Bone marrow (tissue), 2 donors: ENCODE data around the gene MRPL43.
"Not testable (repeated sequence)": the region's sequence is repeated elsewhere in the genome, so short reads cannot be mapped to it uniquely, and the experiment has no call there.

ENCODE experiments used
- DNase-seq, 2 donors: peaks; one replicate each; lab custom pipeline; 2025; lab: John Stamatoyannopoulos, UW

Gene MRPL43

DNA sequence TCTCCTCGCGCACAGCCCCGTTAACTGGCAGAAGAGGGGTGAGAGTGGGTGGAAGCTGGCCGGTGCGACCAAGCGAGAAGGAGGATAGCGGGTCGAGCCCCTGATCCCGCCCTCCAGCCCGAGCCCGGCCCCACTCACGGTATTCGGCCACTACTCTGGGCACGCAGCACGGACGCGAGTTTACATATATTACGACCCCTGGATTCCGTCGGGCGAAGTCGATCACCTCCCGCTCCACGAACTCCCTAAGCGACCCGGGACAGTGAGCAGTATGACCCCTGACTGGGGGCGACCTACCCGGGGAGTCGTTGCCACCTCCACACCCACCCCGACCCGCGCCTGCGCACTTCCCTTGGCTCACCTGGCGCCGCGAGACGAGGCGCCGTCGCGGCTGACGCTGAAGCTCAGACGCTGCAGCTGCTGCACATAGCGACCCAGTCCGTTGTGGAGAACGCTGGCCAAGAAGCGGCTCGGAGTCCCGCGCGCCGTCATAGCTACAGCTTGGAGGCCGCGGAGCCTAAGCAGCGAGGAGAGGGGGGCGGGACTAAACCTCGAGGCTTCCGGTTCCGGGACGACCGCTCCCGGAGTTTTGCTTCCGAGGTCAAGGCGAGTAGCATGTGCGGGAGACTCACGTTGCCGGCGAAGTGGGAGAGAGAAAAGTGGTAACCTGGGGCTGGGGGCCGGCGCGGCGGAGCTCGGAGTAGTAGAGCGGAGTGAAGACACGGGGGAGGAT lies at the start of gene MRPL43, which contains the start of gene TWNK:
Gene MRPL43, minus strand, starts transcription at position 546 of the 733 bp plus-strand sequence. Its CDS starts 54 bp downstream, at position 492.
Gene TWNK, plus strand, starts transcription at position 592 of the 733 bp plus-strand sequence. CDS start 668 bp downstream, outside the sequence.
- DNase-seq: peak; percentile 43 to 51

DNA sequence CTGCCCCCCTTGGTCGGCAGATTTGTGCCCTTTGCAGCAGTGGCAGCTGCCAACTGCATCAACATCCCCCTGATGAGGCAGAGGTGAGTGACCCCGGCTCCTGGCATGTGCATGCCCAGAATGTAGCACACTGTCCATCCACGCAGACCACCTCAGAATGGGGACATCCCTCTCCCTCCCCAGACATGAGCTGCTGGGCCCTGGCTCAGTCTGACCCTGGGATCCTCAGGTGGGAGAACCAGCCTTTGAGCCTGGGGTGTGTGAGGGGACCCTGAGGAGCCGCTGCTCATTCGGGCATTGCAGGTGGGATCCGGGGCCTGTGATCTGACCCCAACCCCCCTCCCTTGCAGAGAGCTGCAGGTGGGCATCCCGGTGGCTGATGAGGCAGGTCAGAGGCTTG lies 49.4 kb upstream of the MRPL43 start:
- no peak for DNase-seq

DNA sequence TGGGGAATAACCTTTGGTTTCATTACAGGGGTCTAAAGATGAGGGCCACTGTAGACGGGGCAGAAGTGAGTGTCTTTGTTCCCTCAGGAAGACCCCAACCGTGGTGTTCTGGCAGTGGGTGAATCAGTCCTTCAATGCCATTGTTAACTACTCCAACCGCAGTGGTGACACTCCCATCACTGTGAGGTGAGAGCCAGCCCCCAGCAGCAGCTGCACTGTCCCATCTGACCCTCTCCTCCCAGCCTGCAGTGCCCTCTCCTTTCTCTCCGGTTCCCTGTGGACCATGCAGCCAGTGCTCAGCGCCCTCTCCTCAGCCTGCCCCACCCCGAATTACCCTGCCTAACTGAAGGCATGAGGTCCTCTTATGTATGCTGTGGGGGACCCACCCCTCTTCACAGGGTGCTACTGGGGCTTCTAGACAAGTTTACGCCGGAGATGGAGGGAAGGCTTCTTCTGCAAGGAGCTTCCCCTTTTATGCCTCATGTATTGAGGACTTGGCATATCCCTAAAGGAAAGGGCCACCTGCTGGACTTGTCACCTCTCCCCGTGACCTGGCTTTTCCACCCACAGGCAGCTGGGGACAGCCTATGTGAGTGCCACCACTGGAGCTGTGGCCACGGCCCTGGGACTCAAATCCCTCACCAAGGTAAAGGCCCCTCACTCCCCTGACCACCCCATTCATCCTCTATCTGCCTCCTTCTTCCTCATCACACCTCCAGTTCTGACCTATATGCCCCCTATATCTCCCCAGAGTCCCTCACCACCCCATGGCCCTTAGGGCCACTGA lies 48.8 kb upstream of the MRPL43 start:
- DNase-seq: no peak

DNA sequence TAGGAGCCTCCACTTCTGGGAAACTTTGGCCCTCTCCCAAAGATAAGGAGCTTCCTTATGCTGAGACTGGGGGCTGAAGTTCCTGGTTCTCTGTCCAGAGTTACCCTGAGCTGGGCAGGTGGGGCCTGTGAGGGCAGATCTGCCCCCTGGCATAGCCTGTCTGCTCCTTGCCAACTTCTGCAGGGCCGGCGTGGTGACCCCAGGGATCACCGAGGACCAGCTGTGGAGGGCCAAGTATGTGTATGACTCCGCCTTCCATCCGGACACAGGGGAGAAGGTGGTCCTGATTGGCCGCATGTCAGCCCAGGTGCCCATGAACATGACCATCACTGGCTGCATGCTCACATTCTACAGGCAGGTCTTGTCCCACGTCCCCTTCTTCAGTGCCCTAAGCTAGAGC lies 48.0 kb upstream of the MRPL43 start:
- no peak for DNase-seq

DNA sequence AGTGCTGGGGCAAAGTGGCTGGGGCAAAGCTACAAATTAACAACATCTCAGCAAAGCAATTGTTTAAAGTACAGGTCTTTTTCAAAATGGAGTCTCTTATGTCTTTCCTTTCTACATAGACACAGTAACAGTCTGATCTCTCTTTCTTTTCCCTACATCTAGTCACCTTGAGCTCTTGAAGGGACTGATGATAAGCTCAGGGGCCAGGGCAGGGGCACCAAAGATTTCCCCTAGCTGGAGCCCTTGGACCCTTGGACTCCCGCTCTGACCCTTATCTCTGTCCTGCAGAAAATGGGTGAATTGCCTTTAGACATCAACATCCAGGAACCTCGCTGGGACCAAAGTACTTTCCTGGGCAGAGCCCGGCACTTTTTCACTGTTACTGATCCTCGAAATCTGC lies 47.1 kb upstream of the MRPL43 start:
- not testable (repeated sequence) for DNase-seq

DNA sequence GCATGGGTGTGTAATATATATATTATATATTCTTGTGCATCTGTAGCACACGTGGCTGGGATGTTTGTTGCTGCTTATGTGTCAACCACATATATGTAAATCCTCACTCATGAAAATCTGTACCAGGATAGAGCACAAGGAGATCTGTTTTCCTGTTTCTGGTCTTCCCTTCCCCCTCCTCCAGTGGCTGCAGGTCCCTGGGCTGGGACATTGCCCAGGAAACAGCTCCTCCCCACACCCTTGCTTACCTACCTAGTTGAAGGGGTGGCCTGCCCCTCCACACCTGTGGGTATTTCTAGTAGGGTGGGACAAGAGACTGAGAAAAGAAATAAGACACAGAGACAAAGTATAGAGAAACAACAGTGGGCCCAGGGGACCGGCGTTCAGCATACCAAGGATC lies 46.0 kb upstream of the MRPL43 start:
- DNase-seq: no peak

DNA sequence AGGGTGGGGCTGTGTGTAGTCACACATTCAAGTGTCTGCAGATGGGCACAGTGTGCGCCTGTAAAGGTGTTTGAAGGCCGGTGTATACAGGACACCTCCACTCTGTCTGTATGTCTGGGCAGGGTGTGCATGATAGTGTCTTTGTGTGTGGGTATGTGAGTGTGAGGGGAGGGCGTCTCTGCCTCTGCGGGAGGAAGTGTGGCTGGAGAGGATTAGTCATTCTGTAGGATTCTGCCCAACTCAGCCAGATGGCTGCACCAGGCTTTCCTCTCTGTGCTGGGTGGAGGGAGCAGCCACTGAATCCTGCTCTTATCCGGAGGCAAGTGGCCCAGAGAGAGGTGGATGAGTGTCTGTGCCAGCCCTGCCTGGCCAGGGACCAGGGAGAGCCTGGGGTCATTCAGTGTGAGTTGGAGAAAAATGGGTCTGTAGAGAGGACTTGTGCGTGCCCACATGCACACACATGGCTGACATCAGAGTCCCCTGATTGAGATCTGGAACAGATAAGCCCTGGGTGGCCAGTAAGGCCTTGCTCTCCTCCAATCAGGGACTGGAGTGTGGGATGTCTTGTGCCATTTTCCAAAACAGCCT lies 45.4 kb upstream of the MRPL43 start:
- peak in 1 of 2 donors; percentile 97 for DNase-seq

DNA sequence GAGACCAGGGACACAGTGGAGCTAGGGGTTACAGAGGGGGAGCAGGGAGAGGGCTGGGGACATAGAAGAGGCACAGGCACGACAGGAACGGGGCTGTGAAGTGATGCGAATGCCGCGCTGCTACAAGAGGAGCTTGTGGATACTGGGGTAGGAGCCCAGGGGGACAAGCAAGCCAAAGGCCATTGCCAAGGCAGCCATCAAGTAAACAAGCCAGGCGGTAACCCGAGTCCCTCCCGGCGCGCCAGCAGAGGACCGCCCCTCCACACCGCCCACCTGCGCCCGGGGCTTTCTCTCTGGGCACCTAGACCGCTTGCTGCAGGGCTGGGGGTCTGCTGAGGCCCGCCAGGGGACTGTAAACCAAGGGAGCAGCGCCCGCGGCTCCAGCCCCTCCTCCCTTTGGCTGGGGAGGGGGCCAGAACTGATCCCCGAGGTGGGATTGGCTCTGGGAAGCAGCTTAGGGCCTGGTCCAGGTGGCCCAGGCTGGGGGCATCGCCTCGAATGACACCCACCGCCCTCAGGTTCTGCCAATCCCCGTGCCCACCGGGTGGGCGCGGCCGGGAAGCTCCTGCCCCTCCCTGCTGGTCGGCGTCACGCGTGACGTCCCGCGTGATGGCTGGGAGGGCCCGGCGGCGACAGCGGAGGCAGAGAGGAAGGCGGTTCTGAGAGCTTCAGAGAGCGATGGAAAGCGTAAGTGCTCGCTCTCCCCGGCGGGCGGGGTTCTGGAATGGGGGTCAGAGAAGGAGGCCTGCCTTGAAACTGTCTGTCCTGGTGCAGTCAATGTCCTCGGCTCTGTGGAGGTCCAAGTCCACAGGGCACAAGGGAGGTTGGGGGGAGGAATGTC lies 44.7 kb upstream of the MRPL43 start:
- DNase-seq: peak; percentile 59 to 68

DNA sequence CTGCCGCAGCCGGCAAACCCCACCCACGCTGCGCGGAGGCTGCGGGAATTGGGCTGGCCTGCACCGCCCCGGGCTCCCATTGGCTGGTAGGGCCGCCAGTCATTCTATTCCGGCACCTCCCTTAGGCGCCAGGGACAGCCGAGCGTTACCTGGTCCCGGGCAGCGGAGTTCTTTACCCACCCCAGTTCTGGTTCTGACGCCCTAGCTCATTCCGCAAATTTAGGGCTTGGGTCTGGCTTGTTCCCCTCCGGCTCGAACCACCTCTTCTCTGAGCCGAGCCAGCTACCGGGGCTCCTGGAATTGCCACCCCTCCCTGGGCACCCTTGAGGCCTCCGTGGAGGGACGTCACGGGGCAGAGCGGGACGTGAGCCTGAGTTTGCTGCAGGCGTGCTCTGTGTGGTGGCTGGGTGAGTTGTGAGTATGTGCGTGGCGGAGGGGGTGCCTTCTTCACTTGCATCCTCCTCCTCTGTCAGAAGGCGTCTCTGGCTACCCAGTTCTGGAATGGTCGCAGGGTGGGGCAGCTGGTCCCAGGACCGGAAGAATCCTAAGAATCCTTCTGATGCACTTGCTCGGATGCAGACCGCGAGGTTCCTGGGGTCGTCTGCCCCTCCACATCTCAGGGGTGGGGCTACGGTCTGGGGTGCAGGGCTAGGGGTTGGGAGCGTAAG lies 44.0 kb upstream of the MRPL43 start, which contains the start of the genes PDZD7 and SFXN3:
Gene PDZD7, minus strand, starts transcription at position 2 of the 668 bp plus-strand sequence. CDS start 910 bp downstream, outside the sequence.
Gene SFXN3, plus strand, starts transcription at position 107 of the 668 bp plus-strand sequence. CDS start 3,461 bp downstream, outside the sequence.
- DNase-seq: peak; percentile 68 to 84

DNA sequence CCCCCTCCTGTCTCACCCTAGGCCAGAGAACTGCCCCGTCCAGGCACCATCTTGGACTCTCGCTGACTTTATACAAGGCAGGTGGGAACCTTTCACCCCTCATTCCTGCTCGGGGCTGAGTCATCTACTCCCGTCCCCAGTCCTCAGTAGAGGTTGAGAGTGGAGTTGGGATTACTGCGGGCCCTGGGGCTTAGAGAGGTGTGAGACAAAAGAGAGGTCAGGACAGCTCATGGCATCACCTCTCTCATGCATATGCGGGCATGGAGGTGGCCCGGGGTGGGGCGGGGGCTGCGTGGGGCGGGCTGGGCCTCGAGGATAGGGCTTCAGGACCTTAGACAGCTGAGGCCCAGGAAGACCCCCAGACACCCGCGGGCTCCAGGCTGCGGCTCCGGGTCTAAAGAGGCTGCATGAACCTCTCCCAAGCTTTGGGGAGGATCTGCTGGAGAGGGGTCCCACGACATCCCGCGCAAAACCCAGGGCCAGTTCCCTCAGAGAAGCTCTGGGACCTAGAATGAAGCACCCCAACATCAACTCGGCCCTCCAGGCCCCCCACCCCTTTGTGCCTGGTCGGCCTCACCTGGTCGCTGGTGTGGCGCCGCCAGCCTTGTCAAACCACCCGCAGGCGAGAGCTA lies 43.3 kb upstream of the MRPL43 start:
- DNase-seq: no peak

DNA sequence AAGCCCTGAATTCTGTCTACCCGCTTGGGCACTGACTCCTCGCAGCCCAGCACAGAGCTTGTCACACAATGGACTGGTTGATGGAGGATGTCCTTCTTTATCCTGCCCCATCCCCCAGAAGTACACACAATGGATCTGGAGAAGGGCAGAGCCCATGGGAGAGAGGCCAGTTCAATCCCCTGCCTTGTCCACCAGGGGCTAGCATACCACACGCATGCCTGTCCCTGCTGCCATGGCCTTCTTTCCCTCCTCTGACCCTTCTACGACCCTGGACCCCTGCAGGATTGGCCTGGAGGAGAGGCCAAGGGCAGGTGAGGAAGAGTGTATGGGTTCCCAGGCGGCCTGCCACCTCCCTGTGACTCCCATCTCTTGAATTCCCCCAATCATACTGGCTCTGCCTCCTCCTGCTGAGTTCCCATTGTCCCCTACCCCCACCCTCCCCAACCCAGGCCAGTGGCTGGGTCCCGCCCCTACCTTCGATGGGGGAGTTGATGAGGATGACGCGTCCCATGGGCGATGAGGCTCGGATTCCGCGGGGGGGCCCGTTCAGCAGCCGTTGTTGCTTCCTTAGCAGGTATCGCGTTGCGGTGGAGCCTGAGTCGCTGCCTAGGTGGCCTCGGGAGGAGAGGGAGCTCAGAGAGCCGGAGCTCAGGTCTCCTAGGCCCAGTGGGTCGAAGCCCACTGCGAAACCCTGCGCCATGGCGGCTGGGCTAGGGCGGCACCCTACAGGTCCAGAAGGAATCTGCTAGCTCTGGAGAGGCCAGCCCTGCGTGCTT lies 42.4 kb upstream of the MRPL43 start:
- DNase-seq: no peak

DNA sequence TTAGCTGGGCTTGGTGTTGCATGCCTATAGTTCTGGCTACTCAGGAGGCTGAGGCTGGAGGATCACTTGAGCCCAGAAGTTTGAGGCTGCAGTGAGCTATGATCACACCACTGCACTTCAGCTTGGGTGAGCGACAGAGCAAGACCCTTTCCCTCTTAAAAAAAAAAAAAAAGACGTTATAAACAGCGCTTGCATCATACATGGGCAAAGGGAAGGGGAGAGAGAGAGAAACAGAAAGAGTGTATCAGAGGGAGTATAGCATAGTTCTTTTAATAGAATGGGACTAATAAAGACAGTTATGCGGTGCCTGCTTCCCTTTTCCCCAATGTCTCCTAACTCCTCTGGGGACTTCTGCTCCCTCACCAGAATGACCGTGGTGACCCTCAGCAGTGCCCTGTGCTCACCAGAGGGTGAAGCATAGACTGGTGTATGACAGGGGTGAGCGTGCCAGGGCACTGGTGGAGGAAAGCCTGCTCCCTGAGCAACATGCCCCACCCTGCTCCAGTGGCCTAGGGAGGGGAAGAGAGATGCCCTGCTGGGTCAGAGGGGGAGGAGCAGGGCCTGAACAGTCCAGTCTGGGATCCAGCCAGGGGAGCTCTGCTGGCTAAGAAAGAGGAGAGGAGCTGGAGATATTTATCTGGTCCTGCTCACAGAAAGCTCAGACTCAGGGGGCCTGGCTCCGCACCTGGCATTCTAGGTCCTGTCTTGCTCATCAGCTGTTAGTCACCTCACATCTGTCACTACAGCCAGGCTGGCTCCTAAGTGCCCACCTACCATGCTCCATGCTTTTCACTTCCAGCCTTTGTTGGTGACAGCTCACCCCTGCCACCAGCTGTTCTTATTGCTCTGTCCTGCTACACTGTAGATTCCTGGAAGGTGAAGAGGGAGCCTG lies 41.4 kb upstream of the MRPL43 start:
- DNase-seq: peak in 1 of 2 donors; percentile 26

DNA sequence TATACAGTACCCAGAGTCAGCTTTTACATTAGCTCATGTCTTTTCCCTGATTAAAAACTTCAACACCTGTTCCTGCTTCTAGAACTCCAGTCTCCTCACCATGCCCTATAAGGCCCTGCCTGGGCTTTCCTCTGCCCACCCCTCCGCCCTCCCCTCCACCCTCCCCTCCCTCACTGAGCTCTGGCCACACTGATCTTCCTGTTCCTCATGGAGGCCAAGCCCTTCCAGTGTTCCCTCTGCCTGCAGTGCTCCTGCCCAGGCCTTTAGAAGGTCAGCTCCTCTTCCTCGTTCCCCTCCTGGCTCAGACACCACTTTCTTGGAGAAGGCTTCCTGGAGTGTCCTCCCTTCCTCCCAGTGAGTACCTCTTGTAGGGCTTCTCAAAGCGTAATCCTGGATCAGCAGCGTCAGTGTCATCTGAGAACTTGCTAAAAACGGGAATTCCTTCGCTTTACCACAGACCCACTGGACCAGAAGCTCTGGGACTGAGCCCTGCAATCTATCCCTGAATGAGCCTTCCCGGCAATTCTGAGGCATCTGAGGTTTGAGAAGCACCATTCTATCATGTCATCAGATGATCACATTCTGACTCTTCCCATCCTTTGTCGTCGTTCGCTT lies 39.9 kb upstream of the MRPL43 start:
- DNase-seq: no peak

DNA sequence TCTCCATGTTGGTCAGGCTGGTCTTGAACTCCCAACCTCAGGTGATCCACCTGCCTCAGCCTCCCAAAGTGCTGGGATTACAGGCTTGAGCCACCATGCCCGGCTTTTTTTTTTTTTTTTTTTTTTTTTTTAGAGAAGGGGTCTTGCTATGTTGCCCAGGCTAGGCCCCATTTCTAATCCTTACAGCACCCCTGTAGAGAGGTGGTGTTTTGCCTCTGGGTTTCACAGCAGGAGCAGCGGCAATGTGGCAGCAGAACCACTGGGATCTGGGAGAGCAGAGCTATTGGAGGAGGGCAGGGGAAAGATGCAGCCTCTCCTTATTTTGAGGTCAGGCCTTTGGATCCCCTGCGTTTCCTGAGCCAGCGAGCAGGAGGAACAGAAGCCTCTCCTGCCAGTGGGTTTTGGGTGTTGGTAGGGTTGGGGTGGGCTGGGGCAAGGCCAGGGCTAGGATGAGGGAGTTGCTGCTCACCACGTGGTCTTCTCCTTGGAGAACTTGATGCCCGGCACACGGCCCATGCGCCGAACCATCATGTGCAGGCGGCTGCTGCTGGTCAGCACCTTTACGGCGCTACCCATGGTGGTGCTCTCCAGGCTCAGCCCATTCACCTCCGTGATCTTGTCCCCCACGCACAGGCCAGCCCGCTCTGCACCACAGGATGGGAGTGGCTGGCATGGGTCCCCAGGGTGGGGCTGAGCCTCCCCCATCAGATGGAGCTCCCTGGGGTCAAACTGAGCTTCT lies 35.8 kb upstream of the MRPL43 start:
- DNase-seq: no peak

DNA sequence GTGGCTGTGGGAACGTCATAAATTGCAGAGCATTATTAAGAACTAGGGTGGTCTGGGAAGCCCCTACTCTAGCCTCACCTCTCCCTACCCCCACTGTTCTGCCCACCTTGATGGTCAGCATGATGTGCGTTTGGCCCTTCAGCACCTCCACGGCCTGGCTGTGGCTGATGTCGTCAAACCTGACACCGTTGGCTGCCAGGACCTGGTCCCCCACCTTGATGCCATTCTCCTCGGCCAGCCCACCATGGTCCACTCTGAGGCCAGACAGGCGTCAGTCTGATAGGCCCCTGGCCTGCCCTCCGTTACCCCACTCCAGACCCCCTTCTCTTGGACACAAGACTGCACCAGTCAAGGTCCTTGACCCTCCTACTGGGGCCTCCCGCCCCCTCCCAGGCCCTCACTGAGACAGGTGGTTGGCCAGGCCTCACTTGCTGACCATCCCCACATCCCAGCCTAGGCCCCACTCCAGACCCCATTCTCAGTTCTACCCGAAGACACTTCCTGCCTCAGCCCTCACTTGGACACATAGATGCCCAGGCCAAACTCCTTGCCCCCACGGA lies 34.5 kb upstream of the MRPL43 start:
- no peak for DNase-seq

DNA sequence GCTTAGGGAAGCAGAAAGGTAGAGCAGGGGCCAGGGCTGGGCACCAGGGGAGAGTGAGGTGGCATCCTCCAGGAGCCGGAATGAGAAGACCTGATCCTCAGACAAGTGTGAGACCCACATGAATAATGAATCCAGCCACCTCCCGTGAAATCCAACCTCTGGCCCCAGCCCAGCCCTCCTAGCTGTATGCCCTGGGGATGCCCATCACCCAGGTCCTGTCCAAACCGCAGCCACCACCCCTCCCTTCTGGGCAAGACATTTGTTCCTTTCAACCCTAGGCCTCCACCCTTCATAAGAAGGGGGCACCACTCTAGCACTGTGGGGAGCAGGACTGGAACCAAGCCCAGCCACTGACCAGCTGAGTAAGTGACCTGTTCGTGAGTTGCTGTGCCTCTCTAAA lies 33.9 kb upstream of the MRPL43 start:
- DNase-seq: no peak

DNA sequence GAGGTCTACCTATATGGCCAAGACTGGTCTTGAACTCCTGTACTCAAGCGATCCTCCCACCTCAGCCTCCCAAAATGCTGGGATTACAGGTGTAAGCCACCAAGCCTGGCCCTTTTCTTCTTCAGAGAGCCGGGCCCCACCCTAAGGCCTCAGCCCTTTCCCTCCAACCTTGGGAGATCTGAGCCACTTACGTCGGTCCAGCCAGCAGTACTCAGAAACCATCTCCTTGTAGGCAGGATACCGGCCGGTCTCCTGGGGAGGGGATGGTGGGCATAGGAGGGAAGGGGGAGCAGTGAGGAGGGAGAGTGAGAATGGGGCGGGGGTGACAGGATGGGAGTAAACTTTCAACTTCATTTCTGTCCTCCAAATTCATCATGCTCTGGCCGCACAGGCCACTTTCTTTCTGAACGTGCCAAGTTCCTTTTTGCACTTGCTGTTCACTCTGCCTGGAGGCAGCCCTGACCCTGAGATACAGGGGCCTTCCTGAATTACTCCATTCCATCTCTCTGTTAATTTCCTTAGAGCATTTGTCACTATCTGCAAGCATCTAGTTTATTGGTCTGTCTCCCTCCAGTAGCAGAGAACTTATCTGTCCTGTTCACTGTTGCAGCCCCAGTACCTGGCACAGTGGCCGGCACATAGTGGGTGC lies 33.3 kb upstream of the MRPL43 start:
- DNase-seq: no peak
